Neural progenitor cell (in vitro differentiated cells): ENCODE measurements around the gene CCR6.

Source experiments
- EZH2 ChIP-seq: fragments of 200-600 bp; sonication (generic); IDR thresholded peaks from 2 replicates; pipeline ENCODE4 v1.6.1; 2017; ENCODE audit warnings: antibody characterized with exemption, mild to moderate bottlenecking, moderate library complexity
- EZH2phosphoT487 ChIP-seq: fragments of 200-600 bp; sonication (generic); IDR thresholded peaks from 2 replicates; pipeline ENCODE4 v1.6.1; 2017; ENCODE audit warnings: antibody characterized with exemption
- TF ChIP-seq, protein P1 (sequence below): fragments of 200-600 bp; sonication (generic); IDR thresholded peaks from 2 replicates; pipeline ENCODE4 v1.5.1; 2017; ENCODE audit warnings: antibody characterized with exemption, mild to moderate bottlenecking

DNA sequence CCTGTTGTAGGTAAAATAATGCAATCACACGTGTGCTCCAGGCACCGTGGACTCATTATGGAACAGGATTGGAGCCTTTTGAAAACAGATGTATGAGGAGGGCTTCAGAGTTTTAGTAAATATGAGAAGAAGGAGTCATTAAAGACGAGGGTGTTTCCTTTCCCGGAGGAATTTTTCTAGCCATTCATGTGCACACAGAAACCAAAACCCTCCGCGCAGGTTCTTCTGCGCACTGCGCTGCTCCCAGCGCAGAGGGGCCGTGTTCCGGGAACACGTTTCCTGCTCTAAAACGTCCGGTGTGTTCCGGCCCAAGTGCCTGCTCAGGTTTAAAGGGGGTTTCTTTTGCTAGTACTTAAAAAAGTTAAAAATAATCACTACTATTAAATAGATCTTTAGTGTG, 23.2 kb downstream of the CCR6 start:
- TF ChIP-seq, protein P1, sequence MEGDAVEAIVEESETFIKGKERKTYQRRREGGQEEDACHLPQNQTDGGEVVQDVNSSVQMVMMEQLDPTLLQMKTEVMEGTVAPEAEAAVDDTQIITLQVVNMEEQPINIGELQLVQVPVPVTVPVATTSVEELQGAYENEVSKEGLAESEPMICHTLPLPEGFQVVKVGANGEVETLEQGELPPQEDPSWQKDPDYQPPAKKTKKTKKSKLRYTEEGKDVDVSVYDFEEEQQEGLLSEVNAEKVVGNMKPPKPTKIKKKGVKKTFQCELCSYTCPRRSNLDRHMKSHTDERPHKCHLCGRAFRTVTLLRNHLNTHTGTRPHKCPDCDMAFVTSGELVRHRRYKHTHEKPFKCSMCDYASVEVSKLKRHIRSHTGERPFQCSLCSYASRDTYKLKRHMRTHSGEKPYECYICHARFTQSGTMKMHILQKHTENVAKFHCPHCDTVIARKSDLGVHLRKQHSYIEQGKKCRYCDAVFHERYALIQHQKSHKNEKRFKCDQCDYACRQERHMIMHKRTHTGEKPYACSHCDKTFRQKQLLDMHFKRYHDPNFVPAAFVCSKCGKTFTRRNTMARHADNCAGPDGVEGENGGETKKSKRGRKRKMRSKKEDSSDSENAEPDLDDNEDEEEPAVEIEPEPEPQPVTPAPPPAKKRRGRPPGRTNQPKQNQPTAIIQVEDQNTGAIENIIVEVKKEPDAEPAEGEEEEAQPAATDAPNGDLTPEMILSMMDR = no peak
- TF ChIP-seq EZH2 (no peak), EZH2phosphoT487 (no peak)
